ENCODE measurements around the gene NDFIP2. TPM values are rescaled to one million over a fixed set of nuclear protein-coding genes. Genes with fewer than 3 reads are reported as not detected.

The NDFIP2 gene
- polyA plus RNA-seq, 1 of the 3 experiments (the other 2 are of a cell fraction) = 21.4 TPM

GRCh38 chr13:79582896-79583295 is 101.9 kb downstream of the NDFIP2 start:
- DNase-seq = no peak
- Histone ChIP-seq H3K9me3 (no peaks in the 10 kb centered on the region), H4K20me1 (ENCODE audit: insufficient read depth) (no peaks in the 10 kb centered on the region), H3K79me2 (ENCODE audit: insufficient read depth) (no peaks in the 10 kb centered on the region), H3K4me2 (no peak overlapping the region), H2AFZ (ENCODE audit: low read depth) (no peak overlapping the region), H3K9ac (no peak overlapping the region), H3K36me3 (replicated peaks in 1 of 2; ENCODE audit: control insufficient read depth in 1 of 2, insufficient read depth in 2 of 2, low read length in 1 of 2) (no peaks in the 10 kb centered on the region), H3F3A (replicated peaks; ENCODE audit: insufficient read depth) (no peaks in the 10 kb centered on the region), H3K4me3 (ENCODE audit: low read depth in 2 of 2, low read length in 1 of 2) (no peak overlapping the region), H3K4me1 (ENCODE audit: control insufficient read depth in 1 of 2, insufficient read depth in 2 of 2, low read depth in 1 of 2, low read length in 1 of 2) (peaks cover 0 to 8% of the 10 kb centered on the region in 2 experiments; a peak in 1 of 4 replicates), H3K27me3 (ENCODE audit: insufficient read depth) (no peaks in the 10 kb centered on the region), H3K9me2 (no peaks in the 10 kb centered on the region), H3K27ac (ENCODE audit: low read depth in 2 of 2, low read length in 1 of 2) (no peak overlapping the region)
- 56% methylated on average over 1 of the region's 1 CpG for WGBS (ENCODE audit: low lambda C conversion rate)
- TF ChIP-seq EP300 (IDR thresholded peaks at IDR 0.05; ENCODE audit: borderline replicate concordance in 1 of 2, low read depth in 1 of 2, low read length in 1 of 2) (no peak), SIN3A (IDR thresholded peaks at IDR 0.05; ENCODE audit: borderline replicate concordance, low read depth, low read length) (no peak), RXRA (IDR thresholded peaks at IDR 0.05; ENCODE audit: borderline replicate concordance, low read depth) (no peak), JUND (IDR thresholded peaks at IDR 0.05) (no peak), POLR2AphosphoS5 (IDR thresholded peaks at IDR 0.05; ENCODE audit: low read depth, low read length) (no peak), PBX3 (IDR thresholded peaks at IDR 0.05) (no peak)
- ChIA-PET POLR2A (no interaction called here), CTCF (no interaction called here)

- Histone ChIP-seq H3K4me3 (ENCODE audit: low read depth in 2 of 2, low read length in 1 of 2) (no peak overlapping the region), H3K36me3 (replicated peaks in 1 of 2; ENCODE audit: control insufficient read depth in 1 of 2, insufficient read depth in 2 of 2, low read length in 1 of 2) (no peaks in the 10 kb centered on the region), H3K4me2 (no peak overlapping the region), H3K9ac (no peak overlapping the region), H3K9me2 (no peaks in the 10 kb centered on the region), H3F3A (replicated peaks; ENCODE audit: insufficient read depth) (no peaks in the 10 kb centered on the region), H3K9me3 (no peaks in the 10 kb centered on the region), H3K4me1 (ENCODE audit: control insufficient read depth in 1 of 2, insufficient read depth in 2 of 2, low read depth in 1 of 2, low read length in 1 of 2) (peaks cover 0 to 8% of the 10 kb centered on the region in 2 experiments; a peak in 1 of 4 replicates), H3K27ac (ENCODE audit: low read depth in 2 of 2, low read length in 1 of 2) (no peak overlapping the region), H3K27me3 (ENCODE audit: insufficient read depth) (no peaks in the 10 kb centered on the region), H2AFZ (ENCODE audit: low read depth) (no peak overlapping the region), H3K79me2 (ENCODE audit: insufficient read depth) (no peaks in the 10 kb centered on the region), H4K20me1 (ENCODE audit: insufficient read depth) (no peaks in the 10 kb centered on the region)
- CTCF ChIA-PET = interaction anchor here (1.2 to 1.8 kb wide), 3 partner anchors 12 to 778 kb away, joined by 3 to 9 read pairs (median 3); no protein-coding TSS in a partner anchor
- no peak for DNase-seq
- no peak for TF ChIP-seq USF2 (IDR thresholded peaks at IDR 0.05; ENCODE audit: borderline replicate concordance, low read depth, low read length)
- POLR2A ChIA-PET = no interaction called here
- WGBS (ENCODE audit: low lambda C conversion rate) = 25% methylated on average over 1 of the region's 1 CpG
Measured at GRCh38 chr13:79585033-79585432, 104.1 kb downstream of the NDFIP2 start.

- DNase-seq = no peak
- Histone ChIP-seq H3K4me1 (ENCODE audit: control insufficient read depth in 1 of 2, insufficient read depth in 2 of 2, low read depth in 1 of 2, low read length in 1 of 2) (peaks cover 0 to 5% of the 10 kb centered on the region in 2 experiments; a peak in 2 of 4 replicates), H3K27me3 (ENCODE audit: insufficient read depth) (no peaks in the 10 kb centered on the region), H3K27ac (ENCODE audit: low read depth in 2 of 2, low read length in 1 of 2) (no peak overlapping the region; a peak in 1 of 4 replicates), H3K9ac (no peak overlapping the region), H3K4me2 (no peak overlapping the region), H4K20me1 (ENCODE audit: insufficient read depth) (no peaks in the 10 kb centered on the region), H3K79me2 (ENCODE audit: insufficient read depth) (no peaks in the 10 kb centered on the region), H2AFZ (ENCODE audit: low read depth) (no peak overlapping the region), H3K4me3 (ENCODE audit: low read depth in 2 of 2, low read length in 1 of 2) (no peak overlapping the region), H3K9me2 (no peaks in the 10 kb centered on the region), H3F3A (replicated peaks; ENCODE audit: insufficient read depth) (peaks cover 7% of the 10 kb centered on the region), H3K9me3 (no peaks in the 10 kb centered on the region), H3K36me3 (replicated peaks in 1 of 2; ENCODE audit: control insufficient read depth in 1 of 2, insufficient read depth in 2 of 2, low read length in 1 of 2) (no peaks in the 10 kb centered on the region)
- CTCF ChIA-PET = no interaction called here
- TF ChIP-seq SIN3A (IDR thresholded peaks at IDR 0.05; ENCODE audit: borderline replicate concordance, low read depth, low read length) (no peak), PBX3 (IDR thresholded peaks at IDR 0.05) (no peak)
- 84% methylated on average over 7 of the region's 7 CpGs for WGBS (ENCODE audit: low lambda C conversion rate)
- POLR2A ChIA-PET = no interaction called here
Measured at GRCh38 chr13:79589603-79590393, 108.8 kb downstream of the NDFIP2 start.
